Brain microvascular endothelial cell (primary cell): Measurements from ENCODE around the gene DNMT3B.

Source experiments
- DNase-seq: peaks from one replicate; pipeline ENCODE4 v3.0.0-alpha.2; 2020
- H3K27ac ChIP-seq: fragments of 250-450 bp; sonication (Bioruptor Pico); 2 replicates; pipeline ENCODE4 v1.5.1; 2020; ENCODE audit warnings: mild to moderate bottlenecking, moderate library complexity
- H3K27me3 ChIP-seq: fragments of 250-450 bp; sonication (Bioruptor Pico); replicated peaks from 2 replicates; pipeline ENCODE4 v1.5.1; 2020; ENCODE audit warnings: mild to moderate bottlenecking
- H3K36me3 ChIP-seq: fragments of 250-450 bp; sonication (Bioruptor Pico); replicated peaks from 2 replicates; pipeline ENCODE4 v1.5.1; 2020; ENCODE audit warnings: mild to moderate bottlenecking
- H3K4me3 ChIP-seq: 2 replicates; pipeline ENCODE4 v1.5.1; 2011; ENCODE audit warnings: low read depth, mild to moderate bottlenecking, control low read depth, low read length, moderate library complexity
- in situ Hi-C: cut with HindIII; loops from 2 replicates; pipeline ENCODE4 v1.10.0; 2017; ENCODE audit warnings: low sequenced_read_pairs, low pct_ligation_motif_present
- TF ChIP-seq, protein P1 (sequence below): IDR thresholded peaks from 2 replicates; pipeline ENCODE4 v1.5.1; 2011; ENCODE audit warnings: low read depth, mild to moderate bottlenecking, moderate library complexity, low read length, control low read depth, inconsistent platforms; ENCODE audit errors: missing control alignments

Gene DNMT3B

DNA sequence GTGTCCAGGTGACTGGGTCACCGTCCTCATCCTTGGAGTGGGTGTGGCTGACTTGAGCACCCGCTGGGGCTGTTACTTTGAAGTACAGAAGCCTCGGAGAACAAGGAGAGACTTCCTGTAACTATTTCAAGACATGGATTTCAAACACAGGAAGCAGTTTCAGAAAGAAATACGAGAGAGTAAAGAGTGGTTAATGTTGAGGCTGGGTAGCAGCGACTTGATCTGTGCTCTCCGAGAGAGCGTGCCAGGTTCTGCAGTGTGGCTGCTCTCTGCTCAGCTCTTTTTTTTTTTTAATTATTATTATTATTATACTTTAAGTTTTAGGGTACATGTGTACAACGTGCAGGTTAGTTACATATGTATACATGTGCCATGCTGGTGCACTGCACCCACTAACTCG lies 79.0 kb downstream of the DNMT3B start:
- in situ Hi-C loops: no loop called here

DNA sequence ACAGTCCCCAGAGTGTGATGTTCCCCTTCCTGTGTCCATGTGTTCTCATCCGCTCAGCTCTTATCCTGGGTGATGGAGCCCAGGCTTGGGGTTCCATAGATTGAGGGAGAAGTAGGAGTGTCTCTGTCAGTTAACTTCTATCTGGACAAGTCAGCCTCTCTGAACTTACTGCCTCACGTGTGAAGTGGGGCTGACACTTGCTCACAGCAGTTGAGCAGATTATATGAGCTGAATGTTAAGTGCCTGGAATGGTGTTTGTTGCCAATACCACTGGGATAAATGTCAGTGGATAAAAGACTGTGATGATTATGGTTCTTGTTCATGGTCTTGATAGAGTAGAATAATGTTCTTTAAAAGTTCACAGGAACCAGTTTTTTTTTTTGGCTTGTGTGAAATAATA lies 79.4 kb downstream of the DNMT3B start:
- H3K36me3 ChIP-seq: peaks cover 58% of the 10 kb centered on the region
- no peak overlapping the region for H3K27ac ChIP-seq
- no peak for DNase-seq
- no peak overlapping the region for H3K4me3 ChIP-seq
- in situ Hi-C loops: no loop called here
- TF ChIP-seq, protein P1, sequence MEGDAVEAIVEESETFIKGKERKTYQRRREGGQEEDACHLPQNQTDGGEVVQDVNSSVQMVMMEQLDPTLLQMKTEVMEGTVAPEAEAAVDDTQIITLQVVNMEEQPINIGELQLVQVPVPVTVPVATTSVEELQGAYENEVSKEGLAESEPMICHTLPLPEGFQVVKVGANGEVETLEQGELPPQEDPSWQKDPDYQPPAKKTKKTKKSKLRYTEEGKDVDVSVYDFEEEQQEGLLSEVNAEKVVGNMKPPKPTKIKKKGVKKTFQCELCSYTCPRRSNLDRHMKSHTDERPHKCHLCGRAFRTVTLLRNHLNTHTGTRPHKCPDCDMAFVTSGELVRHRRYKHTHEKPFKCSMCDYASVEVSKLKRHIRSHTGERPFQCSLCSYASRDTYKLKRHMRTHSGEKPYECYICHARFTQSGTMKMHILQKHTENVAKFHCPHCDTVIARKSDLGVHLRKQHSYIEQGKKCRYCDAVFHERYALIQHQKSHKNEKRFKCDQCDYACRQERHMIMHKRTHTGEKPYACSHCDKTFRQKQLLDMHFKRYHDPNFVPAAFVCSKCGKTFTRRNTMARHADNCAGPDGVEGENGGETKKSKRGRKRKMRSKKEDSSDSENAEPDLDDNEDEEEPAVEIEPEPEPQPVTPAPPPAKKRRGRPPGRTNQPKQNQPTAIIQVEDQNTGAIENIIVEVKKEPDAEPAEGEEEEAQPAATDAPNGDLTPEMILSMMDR: no peak
- no peaks in the 10 kb centered on the region for H3K27me3 ChIP-seq

More for the DNA sequence above, 79.0 kb downstream of the DNMT3B start:
- no peak overlapping the region for H3K4me3 ChIP-seq
- H3K27ac ChIP-seq: no peak overlapping the region
- H3K27me3 ChIP-seq: no peaks in the 10 kb centered on the region
- peaks cover 60% of the 10 kb centered on the region for H3K36me3 ChIP-seq
- TF ChIP-seq, protein P1: no peak
- DNase-seq: no peak

DNA sequence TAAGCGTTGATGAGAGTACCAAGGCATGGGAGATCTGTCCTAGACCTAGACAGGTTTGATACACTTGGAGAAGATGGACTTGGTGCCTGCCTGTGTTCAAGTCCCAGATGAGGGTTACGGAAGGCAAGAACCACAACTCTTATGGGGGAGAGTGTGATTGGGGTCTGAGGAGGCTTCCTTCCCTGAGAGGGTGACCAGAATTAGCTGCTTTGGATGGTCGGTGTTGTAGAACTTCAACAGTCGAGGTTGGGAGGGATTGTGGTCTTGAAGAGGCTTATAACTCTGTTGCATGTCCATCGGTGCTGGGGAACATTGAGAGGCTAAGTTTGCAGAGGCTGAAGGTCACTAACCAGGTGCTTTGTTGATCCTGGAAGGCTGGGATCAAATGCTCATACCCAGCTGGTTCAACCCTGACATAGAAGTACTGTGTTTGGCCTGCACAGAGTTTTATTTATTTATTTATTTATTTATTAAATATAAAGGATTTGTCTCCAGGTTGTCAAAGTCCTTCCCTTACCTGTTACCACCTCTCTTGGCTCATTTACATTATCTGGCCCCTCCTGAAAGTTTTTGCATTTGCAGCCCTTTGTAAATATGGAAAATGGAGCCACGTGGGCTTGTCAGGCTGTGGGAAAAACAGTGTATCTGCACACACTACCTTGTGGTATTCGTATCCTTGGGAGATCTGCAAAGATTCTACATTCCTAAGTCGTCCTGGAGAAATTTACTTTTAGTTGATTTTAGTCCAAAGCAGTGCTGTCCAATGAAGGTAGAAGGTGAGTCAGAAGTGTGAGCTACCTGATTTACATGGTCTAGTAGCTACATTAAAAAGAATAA lies 80.7 kb downstream of the DNMT3B start:
- H3K27ac ChIP-seq: no peak overlapping the region
- H3K27me3 ChIP-seq: no peaks in the 10 kb centered on the region
- no peak overlapping the region for H3K4me3 ChIP-seq
- in situ Hi-C loops: no loop called here
- DNase-seq: no peak
- TF ChIP-seq, protein P1: no peak
- peaks cover 55% of the 10 kb centered on the region for H3K36me3 ChIP-seq

DNA sequence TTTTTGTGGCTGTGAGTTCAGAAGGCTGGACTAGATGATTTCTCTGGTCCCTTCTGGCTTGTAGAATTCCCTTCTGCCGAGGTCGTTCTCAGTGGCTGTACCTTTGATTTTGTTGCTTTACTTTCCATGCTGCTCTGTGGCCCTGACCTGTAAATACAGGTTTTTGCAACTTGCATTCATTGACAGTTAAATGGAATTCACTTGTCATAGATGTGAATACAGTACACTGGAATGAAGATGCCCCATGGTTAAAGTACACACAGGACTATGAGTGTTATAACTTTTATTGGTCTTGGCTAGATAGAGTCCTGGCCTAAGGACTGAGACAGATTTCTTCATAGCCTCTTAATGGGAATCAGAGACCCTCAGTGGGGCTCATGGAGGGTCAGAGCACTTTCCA lies 83.6 kb downstream of the DNMT3B start:
- Histone ChIP-seq H3K27me3 (no peaks in the 10 kb centered on the region), H3K27ac (no peak overlapping the region), H3K36me3 (peaks cover 52% of the 10 kb centered on the region), H3K4me3 (no peak overlapping the region)
- no peak for DNase-seq
- in situ Hi-C loops: no loop called here
- TF ChIP-seq, protein P1: no peak

DNA sequence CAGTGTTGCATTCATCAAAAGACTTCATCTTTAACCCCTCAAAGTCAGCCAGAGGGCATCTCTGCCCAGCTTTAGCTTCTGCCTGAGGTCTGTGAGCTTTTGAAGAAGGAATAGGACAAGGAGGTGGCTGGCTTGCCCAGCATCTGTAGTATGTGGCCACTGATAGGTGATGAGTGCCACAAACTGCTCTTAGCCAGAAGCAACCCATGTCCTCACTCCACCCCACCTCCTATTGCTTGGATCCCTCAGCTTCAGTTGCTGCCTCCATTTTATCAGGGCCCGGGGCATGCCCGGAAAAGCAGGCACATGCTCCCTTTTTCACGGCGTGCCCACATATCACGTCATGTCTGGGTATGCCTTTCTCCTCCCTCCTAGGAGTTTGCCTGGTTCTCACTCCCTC lies 84.7 kb downstream of the DNMT3B start:
- TF ChIP-seq, protein P1: no peak
- H3K4me3 ChIP-seq: no peak overlapping the region
- no peaks in the 10 kb centered on the region for H3K27me3 ChIP-seq
- H3K36me3 ChIP-seq: peaks cover 50% of the 10 kb centered on the region
- no peak for DNase-seq
- no peak overlapping the region for H3K27ac ChIP-seq
- in situ Hi-C loops: no loop called here

DNA sequence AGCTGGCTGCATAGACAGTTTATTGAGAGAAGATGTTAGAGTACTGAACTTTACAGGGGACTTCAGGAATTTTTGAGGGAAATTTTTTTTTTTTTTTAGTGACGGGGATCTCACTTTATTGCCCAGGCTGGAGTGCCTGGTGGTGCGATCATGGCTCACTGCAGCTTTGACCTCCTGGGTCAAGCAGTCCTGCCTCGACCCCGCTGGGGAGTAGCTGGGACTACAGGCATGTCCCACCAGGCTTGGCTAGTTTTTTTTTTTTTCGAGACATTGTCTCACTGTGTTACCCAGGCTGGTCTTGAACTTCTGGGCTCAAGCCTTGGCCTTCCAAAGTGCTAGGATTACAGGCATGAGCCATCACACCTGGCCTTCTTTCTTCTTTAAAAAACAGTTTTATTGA lies 85.8 kb downstream of the DNMT3B start:
- no peaks in the 10 kb centered on the region for H3K27me3 ChIP-seq
- no peak for DNase-seq
- no peak overlapping the region for H3K27ac ChIP-seq
- TF ChIP-seq, protein P1: no peak
- H3K36me3 ChIP-seq: peaks cover 47% of the 10 kb centered on the region
- in situ Hi-C loops: no loop called here
- no peak overlapping the region for H3K4me3 ChIP-seq
